ENCODE data around the gene GPHB5.
"Not testable (repeated sequence)": the region's sequence is repeated elsewhere in the genome, so short reads cannot be mapped to it uniquely, and the experiment has no call there.

The GPHB5 gene

GRCh38 chr14:63318835-63319234 is at the start of gene GPHB5:
GPHB5 (minus strand) TSS chr14:63318935; CDS start chr14:63317849, 1,086 bp downstream.
- no peak for DNase-seq

- DNase-seq, result no peak
Observed at GRCh38 chr14:63367742-63368364, 49.1 kb upstream of the GPHB5 start.

- no peak for DNase-seq
Observed at GRCh38 chr14:63362389-63362819, 43.7 kb upstream of the GPHB5 start.

GRCh38 chr14:63361790-63362189 is 43.1 kb upstream of the GPHB5 start:
- DNase-seq, result no peak

GRCh38 chr14:63357841-63358240 is 39.1 kb upstream of the GPHB5 start:
- no peak for DNase-seq

- no peak for DNase-seq
Observed at GRCh38 chr14:63345826-63346225, 27.1 kb upstream of the GPHB5 start.

- no peak for DNase-seq
Observed at GRCh38 chr14:63344336-63344735, 25.6 kb upstream of the GPHB5 start.

GRCh38 chr14:63343878-63344277 is 25.1 kb upstream of the GPHB5 start:
- no peak for DNase-seq

- no peak for DNase-seq
Observed at GRCh38 chr14:63342371-63342770, 23.6 kb upstream of the GPHB5 start.

- no peak for DNase-seq
Observed at GRCh38 chr14:63328787-63329737, 10.3 kb upstream of the GPHB5 start.

- DNase-seq, result no peak
Observed at GRCh38 chr14:63326840-63327239, 8.1 kb upstream of the GPHB5 start.

GRCh38 chr14:63322897-63323573 is 4.3 kb upstream of the GPHB5 start:
- no peak for DNase-seq

GRCh38 chr14:63322472-63322871 is 3.7 kb upstream of the GPHB5 start:
- no peak for DNase-seq

- DNase-seq, result no peak
Observed at GRCh38 chr14:63308723-63309317, 9.9 kb downstream of the GPHB5 start.

- not testable (repeated sequence) for DNase-seq
Observed at GRCh38 chr14:63304429-63304828, 14.3 kb downstream of the GPHB5 start.

GRCh38 chr14:63301891-63302534 is 16.7 kb downstream of the GPHB5 start:
- no peak for DNase-seq

- DNase-seq, result no peak
Observed at GRCh38 chr14:63300854-63301253, 17.9 kb downstream of the GPHB5 start.

- no peak for DNase-seq
Observed at GRCh38 chr14:63299351-63300110, 19.2 kb downstream of the GPHB5 start.

GRCh38 chr14:63297372-63298063 is 21.2 kb downstream of the GPHB5 start:
- DNase-seq, result no peak

- no peak for DNase-seq
Observed at GRCh38 chr14:63296060-63296563, 22.6 kb downstream of the GPHB5 start.

GRCh38 chr14:63295231-63295685 is 23.5 kb downstream of the GPHB5 start:
- DNase-seq, result no peak
